ENCODE data around the gene ATP6V1E1. TPM values are rescaled to one million over a fixed set of nuclear protein-coding genes. Genes with fewer than 3 reads are reported as not detected.

ATP6V1E1 gene
- total and polyA plus RNA-seq, 12 donors: 88.1 to 388 (median 184) TPM

- no peak for DNase-seq
- Histone ChIP-seq H3K27me3 (no peaks in the 10 kb centered on the region), H3K27ac (no peak overlapping the region), H3K9me3 (replicated peaks in 1 of 3) (no peaks in the 10 kb centered on the region), H3K4me1 (replicated peaks in 1 of 2) (no peaks in the 10 kb centered on the region), H3K4me3 (no peak overlapping the region), H3K36me3 (replicated peaks in 1 of 2) (peaks cover 0 to 73% of the 10 kb centered on the region in 2 donors)
- intact Hi-C loops (cut with DNase I): no loop called here
- 84 to 92% (median 88%) methylated on average over 5 of the region's 5 CpGs for WGBS, 4 donors
- TF ChIP-seq POLR2A (IDR thresholded peaks at IDR 0.05): no peak
- TF ChIP-seq CTCF (IDR thresholded peaks at IDR 0.05): no peak
Measured at GRCh38 chr22:17592201-17592600, 36.3 kb downstream of the ATP6V1E1 start.

GRCh38 chr22:17590586-17590985 lies 38.0 kb downstream of the ATP6V1E1 start:
- TF ChIP-seq POLR2A (IDR thresholded peaks at IDR 0.05) (no peak), CTCF (IDR thresholded peaks at IDR 0.05) (no peak)
- 87 to 92% (median 92%) methylated on average over 5 of the region's 5 CpGs for WGBS, 4 donors
- Histone ChIP-seq H3K27me3 (no peaks in the 10 kb centered on the region), H3K4me3 (no peak overlapping the region), H3K4me1 (replicated peaks in 1 of 2) (no peaks in the 10 kb centered on the region), H3K9me3 (replicated peaks in 1 of 3) (no peaks in the 10 kb centered on the region), H3K36me3 (replicated peaks in 1 of 2) (peaks cover 0 to 57% of the 10 kb centered on the region in 2 donors), H3K27ac (no peak overlapping the region)
- no peak for DNase-seq
- intact Hi-C loops (cut with DNase I): no loop called here

GRCh38 chr22:17589810-17590375 lies 38.7 kb downstream of the ATP6V1E1 start:
- TF ChIP-seq CTCF (IDR thresholded peaks at IDR 0.05): no peak
- no peak for TF ChIP-seq POLR2A (IDR thresholded peaks at IDR 0.05)
- H3K4me1 ChIP-seq (replicated peaks in 1 of 2): no peaks in the 10 kb centered on the region
- H3K27me3 ChIP-seq: no peaks in the 10 kb centered on the region
- intact Hi-C loops (cut with DNase I): no loop called here
- WGBS, 4 donors: 90 to 95% (median 93%) methylated on average over 10 of the region's 10 CpGs
- no peak for DNase-seq
- H3K36me3 ChIP-seq (replicated peaks in 1 of 2): peaks cover 0 to 50% of the 10 kb centered on the region in 2 donors
- H3K4me3 ChIP-seq: no peak overlapping the region
- H3K27ac ChIP-seq: no peak overlapping the region
- H3K9me3 ChIP-seq (replicated peaks in 1 of 3): no peaks in the 10 kb centered on the region

- WGBS, 4 donors: 92 to 97% (median 95%) methylated on average over 11 of the region's 11 CpGs
- H3K36me3 ChIP-seq (replicated peaks in 1 of 2): peaks cover 0 to 37% of the 10 kb centered on the region in 2 donors
- no peaks in the 10 kb centered on the region for H3K9me3 ChIP-seq (replicated peaks in 1 of 3)
- H3K4me3 ChIP-seq: no peak overlapping the region
- no peaks in the 10 kb centered on the region for H3K4me1 ChIP-seq (replicated peaks in 1 of 2)
- no peak overlapping the region for H3K27ac ChIP-seq
- no peaks in the 10 kb centered on the region for H3K27me3 ChIP-seq
- no peak for DNase-seq
- TF ChIP-seq CTCF (IDR thresholded peaks at IDR 0.05) (no peak), POLR2A (IDR thresholded peaks at IDR 0.05) (no peak)
- intact Hi-C loops (cut with DNase I): no loop called here
Measured at GRCh38 chr22:17588606-17589005, 39.9 kb downstream of the ATP6V1E1 start.

Data from adrenal gland (tissue), 12 donors.